ENCODE data around the gene DUSP22. TPM values are rescaled to one million over a fixed set of nuclear protein-coding genes. Genes with fewer than 3 reads are reported as not detected.

The DUSP22 gene
- total and polyA plus RNA-seq, 4 donors: 9.5 to 31.0 (median 20.1) TPM

DNA sequence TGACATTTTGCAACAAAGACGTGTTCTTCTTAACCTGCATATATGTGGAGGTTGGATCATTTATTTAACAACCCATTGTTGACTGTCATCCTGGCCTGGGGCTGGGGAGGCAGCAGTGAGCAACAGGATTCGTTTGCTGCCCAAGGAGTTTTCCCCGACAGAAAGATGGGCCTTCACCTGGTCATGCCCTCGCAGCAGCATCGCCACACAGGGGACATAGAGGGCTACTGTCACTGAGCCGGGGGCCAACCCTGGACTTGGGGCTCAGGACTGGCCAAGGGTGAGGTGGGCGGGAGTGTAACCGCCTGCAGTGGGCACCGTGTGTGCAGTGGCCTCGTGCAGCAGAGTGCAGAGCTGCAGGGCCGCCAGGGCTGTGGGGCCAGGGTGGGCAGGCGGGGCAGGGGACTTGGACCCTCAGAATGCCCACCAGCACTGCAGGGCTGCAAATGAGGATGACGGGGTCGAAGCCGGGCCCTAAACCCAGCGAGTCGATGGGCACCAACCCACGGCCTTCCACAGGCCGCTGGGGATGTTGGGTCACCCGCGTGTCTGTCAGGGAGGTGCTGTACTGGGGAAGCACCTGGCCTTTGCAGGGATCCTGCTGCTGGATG, 11.8 kb downstream of the DUSP22 start:
- DNase-seq (ENCODE audit: low spot score): no peak
- H3K4me1 ChIP-seq (ENCODE audit: control insufficient read depth in 4 of 4, insufficient read depth in 4 of 4, low read length in 3 of 4): no peaks in the 10 kb centered on the region
- no peak overlapping the region for H3K4me3 ChIP-seq (ENCODE audit: low read depth in 1 of 3, low read length in 3 of 3)
- 91% methylated on average over 21 of the region's 21 CpGs for WGBS
- H3K27me3 ChIP-seq (ENCODE audit: control insufficient read depth in 4 of 4, insufficient read depth in 4 of 4, low read length in 3 of 4): no peaks in the 10 kb centered on the region
- TF ChIP-seq, protein P1, sequence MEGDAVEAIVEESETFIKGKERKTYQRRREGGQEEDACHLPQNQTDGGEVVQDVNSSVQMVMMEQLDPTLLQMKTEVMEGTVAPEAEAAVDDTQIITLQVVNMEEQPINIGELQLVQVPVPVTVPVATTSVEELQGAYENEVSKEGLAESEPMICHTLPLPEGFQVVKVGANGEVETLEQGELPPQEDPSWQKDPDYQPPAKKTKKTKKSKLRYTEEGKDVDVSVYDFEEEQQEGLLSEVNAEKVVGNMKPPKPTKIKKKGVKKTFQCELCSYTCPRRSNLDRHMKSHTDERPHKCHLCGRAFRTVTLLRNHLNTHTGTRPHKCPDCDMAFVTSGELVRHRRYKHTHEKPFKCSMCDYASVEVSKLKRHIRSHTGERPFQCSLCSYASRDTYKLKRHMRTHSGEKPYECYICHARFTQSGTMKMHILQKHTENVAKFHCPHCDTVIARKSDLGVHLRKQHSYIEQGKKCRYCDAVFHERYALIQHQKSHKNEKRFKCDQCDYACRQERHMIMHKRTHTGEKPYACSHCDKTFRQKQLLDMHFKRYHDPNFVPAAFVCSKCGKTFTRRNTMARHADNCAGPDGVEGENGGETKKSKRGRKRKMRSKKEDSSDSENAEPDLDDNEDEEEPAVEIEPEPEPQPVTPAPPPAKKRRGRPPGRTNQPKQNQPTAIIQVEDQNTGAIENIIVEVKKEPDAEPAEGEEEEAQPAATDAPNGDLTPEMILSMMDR (IDR thresholded peaks at IDR 0.05; ENCODE audit: low read depth, low read length, missing input control): no peak
- TF ChIP-seq NR2F2 (IDR thresholded peaks at IDR 0.05) (no peak), HNF4A (conservative IDR thresholded peaks at IDR 0.05) (no peak), SP1 (IDR thresholded peaks at IDR 0.05) (no peak), GABPA (IDR thresholded peaks at IDR 0.05 in 1 of 2, conservative IDR thresholded peaks at IDR 0.05 in 1 of 2) (no peak), FOXA2 (IDR thresholded peaks at IDR 0.05) (no peak), FOXA1 (IDR thresholded peaks at IDR 0.05) (no peak), EGR1 (IDR thresholded peaks at IDR 0.05; ENCODE audit: low read depth in 2 of 2) (no peak), HNF4G (IDR thresholded peaks at IDR 0.05) (no peak), RAD21 (IDR thresholded peaks at IDR 0.05) (no peak), JUND (IDR thresholded peaks at IDR 0.05) (no peak), YY1 (IDR thresholded peaks at IDR 0.05) (no peak), TAF1 (conservative IDR thresholded peaks at IDR 0.05) (no peak), RXRA (IDR thresholded peaks at IDR 0.05) (no peak)
- TF ChIP-seq, protein P2, sequence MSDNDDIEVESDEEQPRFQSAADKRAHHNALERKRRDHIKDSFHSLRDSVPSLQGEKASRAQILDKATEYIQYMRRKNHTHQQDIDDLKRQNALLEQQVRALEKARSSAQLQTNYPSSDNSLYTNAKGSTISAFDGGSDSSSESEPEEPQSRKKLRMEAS (IDR thresholded peaks at IDR 0.05): no peak
- TF ChIP-seq, protein P3, sequence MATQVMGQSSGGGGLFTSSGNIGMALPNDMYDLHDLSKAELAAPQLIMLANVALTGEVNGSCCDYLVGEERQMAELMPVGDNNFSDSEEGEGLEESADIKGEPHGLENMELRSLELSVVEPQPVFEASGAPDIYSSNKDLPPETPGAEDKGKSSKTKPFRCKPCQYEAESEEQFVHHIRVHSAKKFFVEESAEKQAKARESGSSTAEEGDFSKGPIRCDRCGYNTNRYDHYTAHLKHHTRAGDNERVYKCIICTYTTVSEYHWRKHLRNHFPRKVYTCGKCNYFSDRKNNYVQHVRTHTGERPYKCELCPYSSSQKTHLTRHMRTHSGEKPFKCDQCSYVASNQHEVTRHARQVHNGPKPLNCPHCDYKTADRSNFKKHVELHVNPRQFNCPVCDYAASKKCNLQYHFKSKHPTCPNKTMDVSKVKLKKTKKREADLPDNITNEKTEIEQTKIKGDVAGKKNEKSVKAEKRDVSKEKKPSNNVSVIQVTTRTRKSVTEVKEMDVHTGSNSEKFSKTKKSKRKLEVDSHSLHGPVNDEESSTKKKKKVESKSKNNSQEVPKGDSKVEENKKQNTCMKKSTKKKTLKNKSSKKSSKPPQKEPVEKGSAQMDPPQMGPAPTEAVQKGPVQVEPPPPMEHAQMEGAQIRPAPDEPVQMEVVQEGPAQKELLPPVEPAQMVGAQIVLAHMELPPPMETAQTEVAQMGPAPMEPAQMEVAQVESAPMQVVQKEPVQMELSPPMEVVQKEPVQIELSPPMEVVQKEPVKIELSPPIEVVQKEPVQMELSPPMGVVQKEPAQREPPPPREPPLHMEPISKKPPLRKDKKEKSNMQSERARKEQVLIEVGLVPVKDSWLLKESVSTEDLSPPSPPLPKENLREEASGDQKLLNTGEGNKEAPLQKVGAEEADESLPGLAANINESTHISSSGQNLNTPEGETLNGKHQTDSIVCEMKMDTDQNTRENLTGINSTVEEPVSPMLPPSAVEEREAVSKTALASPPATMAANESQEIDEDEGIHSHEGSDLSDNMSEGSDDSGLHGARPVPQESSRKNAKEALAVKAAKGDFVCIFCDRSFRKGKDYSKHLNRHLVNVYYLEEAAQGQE (IDR thresholded peaks at IDR 0.05): no peak
- TF ChIP-seq, protein P4, sequence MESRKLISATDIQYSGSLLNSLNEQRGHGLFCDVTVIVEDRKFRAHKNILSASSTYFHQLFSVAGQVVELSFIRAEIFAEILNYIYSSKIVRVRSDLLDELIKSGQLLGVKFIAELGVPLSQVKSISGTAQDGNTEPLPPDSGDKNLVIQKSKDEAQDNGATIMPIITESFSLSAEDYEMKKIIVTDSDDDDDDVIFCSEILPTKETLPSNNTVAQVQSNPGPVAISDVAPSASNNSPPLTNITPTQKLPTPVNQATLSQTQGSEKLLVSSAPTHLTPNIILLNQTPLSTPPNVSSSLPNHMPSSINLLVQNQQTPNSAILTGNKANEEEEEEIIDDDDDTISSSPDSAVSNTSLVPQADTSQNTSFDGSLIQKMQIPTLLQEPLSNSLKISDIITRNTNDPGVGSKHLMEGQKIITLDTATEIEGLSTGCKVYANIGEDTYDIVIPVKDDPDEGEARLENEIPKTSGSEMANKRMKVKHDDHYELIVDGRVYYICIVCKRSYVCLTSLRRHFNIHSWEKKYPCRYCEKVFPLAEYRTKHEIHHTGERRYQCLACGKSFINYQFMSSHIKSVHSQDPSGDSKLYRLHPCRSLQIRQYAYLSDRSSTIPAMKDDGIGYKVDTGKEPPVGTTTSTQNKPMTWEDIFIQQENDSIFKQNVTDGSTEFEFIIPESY (IDR thresholded peaks at IDR 0.05): no peak
- TF ChIP-seq, protein P5, sequence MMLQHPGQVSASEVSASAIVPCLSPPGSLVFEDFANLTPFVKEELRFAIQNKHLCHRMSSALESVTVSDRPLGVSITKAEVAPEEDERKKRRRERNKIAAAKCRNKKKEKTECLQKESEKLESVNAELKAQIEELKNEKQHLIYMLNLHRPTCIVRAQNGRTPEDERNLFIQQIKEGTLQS (IDR thresholded peaks at IDR 0.05): no peak
- H3K9me3 ChIP-seq (ENCODE audit: control insufficient read depth in 4 of 4, low read length in 3 of 4): no peaks in the 10 kb centered on the region
- H3K9ac ChIP-seq (ENCODE audit: low read depth in 1 of 2, low read length in 2 of 2): no peak overlapping the region
- no peak overlapping the region for H3K27ac ChIP-seq (ENCODE audit: low read depth in 1 of 2, low read length in 2 of 2)
- peaks cover 0 to 4% (median 0%) of the 10 kb centered on the region in 4 donors for H3K36me3 ChIP-seq (ENCODE audit: control insufficient read depth in 4 of 4, insufficient read depth in 3 of 4, low read depth in 1 of 4, low read length in 3 of 4)
